Upper lobe of left lung (tissue), 6 donors: ENCODE data around the gene UBN1. TPM values are rescaled to one million over a fixed set of nuclear protein-coding genes. Genes with fewer than 3 reads are reported as not detected.

Source experiments
- ATAC-seq, 2 donors: fragments of 200-7000 bp; cut with Tn5 transposase; one replicate each; pipeline ENCODE4 v1.9.1; 2022; ENCODE audit warnings: mild to moderate bottlenecking in 2 of 2, moderate library complexity in 2 of 2; ENCODE audit not compliant: low FRiP score in 2 of 2
- DNase-seq, 2 donors: peaks; one replicate each; pipeline ENCODE4 v3.0.0-alpha.2; 2019 to 2020
- H3K27ac ChIP-seq, 4 donors: fragments of 200-600 bp; sonication (generic); one replicate each; pipeline ENCODE4 v1.5.1; 2016 to 2019
- H3K27me3 ChIP-seq, 4 donors: fragments of 200-600 bp; sonication (generic); one replicate each; pipeline ENCODE4 v1.5.1; 2017 to 2019
- H3K36me3 ChIP-seq, 4 donors: fragments of 200-600 bp; sonication (generic); one replicate each; pipeline ENCODE4 v1.5.1; 2016 to 2019
- H3K4me1 ChIP-seq, 4 donors: fragments of 200-600 bp; sonication (generic); one replicate each; pipeline ENCODE4 v1.5.1; 2018 to 2019
- H3K4me3 ChIP-seq, 4 donors: fragments of 200-600 bp; sonication (generic); one replicate each; pipeline ENCODE4 v1.5.1; 2017 to 2019; ENCODE audit warnings: mild to moderate bottlenecking in 2 of 4, moderate library complexity in 1 of 4
- H3K9me3 ChIP-seq, 4 donors: fragments of 200-600 bp; sonication (generic); one replicate each; pipeline ENCODE4 v1.5.1; 2018 to 2019
- EP300 ChIP-seq, 4 donors: sonication (generic); formaldehyde crosslinking; IDR thresholded peaks; one replicate each; pipeline ENCODE4 v1.5.1; 2017; ENCODE audit warnings: antibody characterized with exemption in 4 of 4, control low read depth in 2 of 4
- POLR2A ChIP-seq, 4 donors: fragments of 450-650 bp; IDR thresholded peaks; one replicate each; pipeline ENCODE4 v1.5.1; 2016 to 2017; ENCODE audit warnings: antibody characterized with exemption in 4 of 4, mild to moderate bottlenecking in 2 of 4
- POLR2AphosphoS5 ChIP-seq, 2 donors: sonication (generic); formaldehyde crosslinking; IDR thresholded peaks; one replicate each; pipeline ENCODE4 v1.5.1; 2017; ENCODE audit warnings: antibody characterized with exemption in 2 of 2
- WGBS, 2 donors: methylation state at CpG; one replicate each; pipeline ENCODE4 v1.1.5; 2017 to 2018; 5-methylcytosine and 5-hydroxymethylcytosine counted together
- total RNA-seq, 6 donors: library from RNA; depleted of rRNA in 4 of 6; stranded (reverse); fragments of >200 nt in 4 of 6; gene quantifications; one replicate each; pipeline versions ENCODE4 v1.1.0 to v1.2.1, GENCODE V29; 2016 to 2021
- TF ChIP-seq, protein P1 (sequence below), 6 experiments: fragments of 450-650 bp in 4 of 6; fragments of 200-600 bp in 2 of 6; sonication (generic) in 2 of 6; IDR thresholded peaks; one replicate each; pipeline ENCODE4 v1.5.1; 2016 to 2019; ENCODE audit warnings: antibody characterized with exemption in 6 of 6
- donor health status: DM: no; HTN: no; CAD: no; lungs with moderate emphysema.
- donor health status: DM: no; HTN: yes; CAD: no; lungs with severe emphysema.

The UBN1 gene
- total RNA-seq, 6 donors from 2014 or later: 35.7 to 49.2 (median 38.8) TPM

DNA sequence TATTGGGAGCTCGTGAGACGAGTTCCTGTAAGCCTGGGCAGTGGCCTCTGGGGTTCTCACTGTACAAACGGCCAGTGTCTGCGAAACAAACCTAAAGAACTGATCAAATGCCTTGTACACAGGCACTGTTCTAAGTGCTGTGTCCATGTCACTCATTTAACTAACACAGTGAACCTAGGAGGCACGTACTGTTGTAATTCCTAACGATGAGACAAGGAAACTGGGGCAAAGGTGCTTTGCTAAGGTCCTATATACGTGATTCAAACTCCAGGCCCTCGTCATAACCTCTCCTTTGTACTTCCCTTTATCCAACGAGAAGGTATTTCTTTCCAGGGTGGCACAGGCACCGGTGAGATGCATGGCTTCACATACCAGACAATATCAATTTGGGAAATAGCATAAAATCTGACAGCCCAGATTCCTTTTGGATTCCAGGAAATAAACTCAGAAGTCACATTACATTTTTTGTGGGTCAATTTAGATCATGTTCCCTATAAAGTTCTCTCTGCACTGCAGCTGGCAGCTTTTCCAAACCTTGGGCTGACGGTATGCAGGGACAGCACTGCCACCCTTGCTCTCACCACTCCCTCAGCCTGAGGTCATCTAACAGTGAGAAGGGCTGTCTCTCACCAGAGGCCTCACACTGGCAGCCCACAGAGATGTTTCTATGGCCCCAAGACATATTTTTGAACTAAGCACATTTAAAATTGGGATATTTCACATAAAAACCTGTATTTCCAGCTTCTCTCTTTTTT lies 18.5 kb upstream of the UBN1 start:
- H3K4me1 ChIP-seq: no peaks in the 10 kb centered on the region
- DNase-seq: no peak
- no peak overlapping the region for H3K4me3 ChIP-seq
- no peak overlapping the region for H3K27ac ChIP-seq
- H3K27me3 ChIP-seq: no peaks in the 10 kb centered on the region
- no peaks in the 10 kb centered on the region for H3K9me3 ChIP-seq
- ATAC-seq: no peak
- TF ChIP-seq POLR2AphosphoS5 (IDR thresholded peaks at IDR 0.05) (no peak), POLR2A (IDR thresholded peaks at IDR 0.05) (no peak), EP300 (IDR thresholded peaks at IDR 0.05) (no peak)
- TF ChIP-seq, protein P1, sequence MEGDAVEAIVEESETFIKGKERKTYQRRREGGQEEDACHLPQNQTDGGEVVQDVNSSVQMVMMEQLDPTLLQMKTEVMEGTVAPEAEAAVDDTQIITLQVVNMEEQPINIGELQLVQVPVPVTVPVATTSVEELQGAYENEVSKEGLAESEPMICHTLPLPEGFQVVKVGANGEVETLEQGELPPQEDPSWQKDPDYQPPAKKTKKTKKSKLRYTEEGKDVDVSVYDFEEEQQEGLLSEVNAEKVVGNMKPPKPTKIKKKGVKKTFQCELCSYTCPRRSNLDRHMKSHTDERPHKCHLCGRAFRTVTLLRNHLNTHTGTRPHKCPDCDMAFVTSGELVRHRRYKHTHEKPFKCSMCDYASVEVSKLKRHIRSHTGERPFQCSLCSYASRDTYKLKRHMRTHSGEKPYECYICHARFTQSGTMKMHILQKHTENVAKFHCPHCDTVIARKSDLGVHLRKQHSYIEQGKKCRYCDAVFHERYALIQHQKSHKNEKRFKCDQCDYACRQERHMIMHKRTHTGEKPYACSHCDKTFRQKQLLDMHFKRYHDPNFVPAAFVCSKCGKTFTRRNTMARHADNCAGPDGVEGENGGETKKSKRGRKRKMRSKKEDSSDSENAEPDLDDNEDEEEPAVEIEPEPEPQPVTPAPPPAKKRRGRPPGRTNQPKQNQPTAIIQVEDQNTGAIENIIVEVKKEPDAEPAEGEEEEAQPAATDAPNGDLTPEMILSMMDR (IDR thresholded peaks at IDR 0.05): no peak
- H3K36me3 ChIP-seq: peaks cover 36 to 99% (median 89%) of the 10 kb centered on the region in 4 donors
- WGBS, 2 donors: 92 to 94% methylated on average over 11 of the region's 11 CpGs

DNA sequence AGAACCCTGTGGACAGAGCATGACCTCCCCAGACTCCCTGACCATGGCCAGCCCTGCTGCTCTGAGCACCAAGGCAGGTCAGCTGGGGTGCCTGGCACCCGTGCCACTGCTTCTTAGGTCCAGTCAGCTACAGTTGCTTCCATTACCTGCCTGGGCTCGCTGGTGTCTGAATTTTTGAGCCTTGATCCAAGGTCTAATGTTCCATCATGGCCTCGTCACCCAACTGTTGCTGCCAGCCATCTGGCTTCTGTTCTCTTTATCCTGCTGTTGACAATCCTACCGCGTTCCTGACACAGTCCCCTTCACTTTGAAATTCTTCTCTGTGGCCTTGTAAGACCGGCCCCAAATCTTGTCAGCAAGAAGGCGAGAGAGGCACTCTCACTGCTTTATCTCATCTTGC lies 16.9 kb upstream of the UBN1 start:
- H3K4me3 ChIP-seq: no peak overlapping the region
- H3K4me1 ChIP-seq: no peaks in the 10 kb centered on the region
- no peak overlapping the region for H3K27ac ChIP-seq
- 88 to 90% methylated on average over 6 to 7 of the region's 7 CpGs for WGBS, 2 donors
- H3K36me3 ChIP-seq: peaks cover 33 to 98% (median 84%) of the 10 kb centered on the region in 4 donors
- no peak for DNase-seq
- ATAC-seq: no peak
- TF ChIP-seq, protein P1 (IDR thresholded peaks at IDR 0.05): no peak
- TF ChIP-seq POLR2AphosphoS5 (IDR thresholded peaks at IDR 0.05) (no peak), EP300 (IDR thresholded peaks at IDR 0.05) (no peak)
- H3K9me3 ChIP-seq: no peaks in the 10 kb centered on the region
- H3K27me3 ChIP-seq: no peaks in the 10 kb centered on the region

DNA sequence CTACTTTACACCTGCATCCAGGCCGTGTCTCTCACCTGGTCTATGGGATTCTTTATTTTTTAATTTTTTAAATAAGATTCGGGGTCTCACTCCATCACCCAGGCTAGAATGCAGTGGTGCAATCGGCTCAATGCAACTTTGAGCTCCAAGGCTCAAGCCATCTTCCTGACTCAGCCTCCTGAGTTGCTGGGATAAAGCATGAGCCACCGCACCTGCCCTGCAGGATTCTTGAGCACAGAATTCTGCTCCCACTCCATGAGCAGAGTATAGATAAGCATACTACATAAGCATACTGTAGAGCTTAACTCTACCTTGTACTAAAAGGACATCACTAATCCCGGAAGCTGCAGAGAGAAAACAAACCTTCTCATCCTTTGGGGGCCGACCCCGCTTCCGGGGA lies 15.7 kb upstream of the UBN1 start:
- no peaks in the 10 kb centered on the region for H3K27me3 ChIP-seq
- no peak for DNase-seq
- no peaks in the 10 kb centered on the region for H3K4me1 ChIP-seq
- H3K9me3 ChIP-seq: no peaks in the 10 kb centered on the region
- TF ChIP-seq POLR2A (IDR thresholded peaks at IDR 0.05) (no peak), EP300 (IDR thresholded peaks at IDR 0.05) (no peak), POLR2AphosphoS5 (IDR thresholded peaks at IDR 0.05) (no peak)
- TF ChIP-seq, protein P1 (IDR thresholded peaks at IDR 0.05): no peak
- H3K27ac ChIP-seq: no peak overlapping the region
- H3K36me3 ChIP-seq: peaks cover 34 to 97% (median 80%) of the 10 kb centered on the region in 4 donors
- H3K4me3 ChIP-seq: no peak overlapping the region
- WGBS, 2 donors: 91 to 93% methylated on average over 8 of the region's 8 CpGs
- no peak for ATAC-seq

DNA sequence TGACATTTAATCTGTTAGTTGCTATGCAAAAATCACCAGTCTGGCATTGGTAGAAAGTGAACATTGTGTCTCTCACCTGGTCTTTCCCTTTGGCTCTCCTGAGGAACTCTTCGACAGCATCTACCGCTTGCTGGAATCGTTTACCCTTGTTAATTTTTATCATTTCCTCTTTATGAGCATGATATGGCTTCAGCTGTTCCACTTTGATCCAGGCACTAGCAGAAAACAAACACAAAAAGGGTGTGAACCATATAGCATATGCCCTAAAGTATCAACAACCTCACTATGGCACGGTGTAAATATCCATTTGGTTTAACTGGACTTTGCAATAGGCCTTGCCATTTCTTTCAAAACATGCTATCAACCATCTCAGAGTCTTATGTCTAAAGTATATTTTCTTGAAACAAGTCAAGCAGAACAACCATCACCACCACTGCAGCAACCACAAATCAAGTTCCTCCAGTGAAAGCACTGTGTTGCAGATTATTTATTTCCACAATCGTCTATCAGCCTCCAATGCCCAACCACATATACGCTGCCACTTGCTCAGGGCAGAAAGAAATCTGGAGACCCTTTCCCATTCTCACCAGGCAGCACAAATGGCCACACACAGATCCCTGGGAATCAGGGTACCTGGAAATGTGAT lies 14.5 kb upstream of the UBN1 start:
- Histone ChIP-seq H3K27ac (no peak overlapping the region), H3K4me1 (no peaks in the 10 kb centered on the region), H3K9me3 (no peaks in the 10 kb centered on the region), H3K4me3 (no peak overlapping the region), H3K27me3 (no peaks in the 10 kb centered on the region), H3K36me3 (peaks cover 38 to 97% (median 74%) of the 10 kb centered on the region in 4 donors)
- ATAC-seq: no peak
- no peak for TF ChIP-seq POLR2AphosphoS5 (IDR thresholded peaks at IDR 0.05)
- TF ChIP-seq EP300 (IDR thresholded peaks at IDR 0.05): no peak
- TF ChIP-seq, protein P1 (IDR thresholded peaks at IDR 0.05): no peak
- no peak for TF ChIP-seq POLR2A (IDR thresholded peaks at IDR 0.05)
- WGBS, 2 donors: 88 to 90% methylated on average over 6 of the region's 6 CpGs
- DNase-seq: no peak
